GM12891 (cell line): Measurements from ENCODE around the gene CGA.

Source experiments
- POLR2A ChIP-seq: IDR thresholded peaks from 2 replicates; pipeline ENCODE4 v1.6.1; 2011; ENCODE audit warnings: low read depth, low read length, control low read depth
- POLR2AphosphoS5 ChIP-seq: IDR thresholded peaks from 2 replicates; pipeline ENCODE4 v1.6.1; 2011; ENCODE audit warnings: low read depth, low read length, control low read depth
- POU2F2 ChIP-seq: IDR thresholded peaks from 2 replicates; pipeline ENCODE4 v1.6.1; 2011; ENCODE audit warnings: low read depth, mild to moderate bottlenecking, control low read depth, low read length, moderate library complexity
- TAF1 ChIP-seq: IDR thresholded peaks from 2 replicates; pipeline ENCODE4 v1.6.1; 2011; ENCODE audit warnings: low read depth, low read length, control low read depth

DNA sequence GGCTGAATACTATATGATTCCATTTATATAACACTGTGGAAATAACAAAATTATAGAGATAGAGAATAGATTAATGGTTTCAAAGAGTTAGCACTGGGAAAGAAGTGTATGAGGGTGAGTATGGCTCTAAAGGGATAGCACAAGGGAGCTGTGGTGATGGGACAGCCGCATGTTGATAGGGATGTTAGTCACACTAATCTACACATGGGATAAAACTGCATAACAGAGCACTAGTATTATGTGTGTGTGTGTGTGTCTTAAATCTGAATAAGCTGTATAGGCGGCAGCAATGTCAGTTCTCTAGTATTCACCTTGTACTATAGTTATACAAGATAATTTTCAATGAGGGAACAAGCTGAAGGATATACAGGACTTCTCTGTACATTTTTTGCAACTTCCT lies 5.8 kb downstream of the CGA start:
- TF ChIP-seq TAF1 (no peak), POU2F2 (no peak), POLR2A (no peak), POLR2AphosphoS5 (no peak)
